Measurements from ENCODE around the gene UBA1.

The UBA1 gene

GRCh38 chrX:47193475-47194193 is at the start of gene UBA1:
Gene UBA1, plus strand, starts transcription at chrX:47193829. Its CDS starts 4,974 bp downstream, at chrX:47198803.
- peak; percentile 79 to 95 for DNase-seq

GRCh38 chrX:47143894-47144625 is 49.6 kb upstream of the UBA1 start:
- no peak for DNase-seq

- DNase-seq: peak; percentile 51 to 60
Measured at GRCh38 chrX:47144626-47145394, 48.8 kb upstream of the UBA1 start, which contains the start of the genes NDUFB11 and RBM10. Gene NDUFB11, minus strand, starts transcription at chrX:47144702. Its CDS starts 23 bp downstream, at chrX:47144679. Gene RBM10, plus strand, starts transcription at chrX:47145221. Its CDS starts 2,261 bp downstream, at chrX:47147482.

GRCh38 chrX:47145395-47146120 is 48.1 kb upstream of the UBA1 start:
- no peak for DNase-seq

- DNase-seq: no peak
Measured at GRCh38 chrX:47146121-47146935, 47.3 kb upstream of the UBA1 start.

GRCh38 chrX:47146936-47147859 is 46.4 kb upstream of the UBA1 start:
- DNase-seq: no peak

GRCh38 chrX:47148946-47149345 is 44.7 kb upstream of the UBA1 start:
- DNase-seq: no peak

GRCh38 chrX:47151435-47151834 is 42.2 kb upstream of the UBA1 start:
- no peak for DNase-seq

GRCh38 chrX:47156611-47157520 is 36.8 kb upstream of the UBA1 start:
- DNase-seq: no peak

- DNase-seq: no peak
Measured at GRCh38 chrX:47158131-47158530, 35.5 kb upstream of the UBA1 start.

GRCh38 chrX:47158781-47159180 is 34.8 kb upstream of the UBA1 start:
- DNase-seq: no peak

- DNase-seq: no peak
Measured at GRCh38 chrX:47160781-47161180, 32.8 kb upstream of the UBA1 start.

GRCh38 chrX:47162927-47163583 is 30.6 kb upstream of the UBA1 start:
- DNase-seq: no peak

GRCh38 chrX:47164420-47164819 is 29.2 kb upstream of the UBA1 start:
- no peak for DNase-seq

- no peak for DNase-seq
Measured at GRCh38 chrX:47166126-47166525, 27.5 kb upstream of the UBA1 start.

GRCh38 chrX:47168495-47169073 is 25.0 kb upstream of the UBA1 start:
- no peak for DNase-seq

GRCh38 chrX:47169273-47169672 is 24.4 kb upstream of the UBA1 start:
- DNase-seq: no peak

GRCh38 chrX:47169726-47170515 is 23.7 kb upstream of the UBA1 start:
- no peak for DNase-seq
